H9 (cell line): ENCODE measurements around the gene SYCP2L. TPM values are rescaled to one million over a fixed set of nuclear protein-coding genes. Genes with fewer than 3 reads are reported as not detected.

Experiments used
- DNase-seq: peaks from one replicate; pipeline ENCODE4 v3.0.0-alpha.2; 2017
- H2AFZ ChIP-seq: one replicate; pipeline ENCODE4 v1.6.1; 2013; ENCODE audit warnings: mild to moderate bottlenecking, low read length, control low read depth, moderate library complexity
- H2AK5ac ChIP-seq: 2 replicates; pipeline ENCODE4 v1.6.1; 2013; ENCODE audit warnings: low read length, control low read depth, mixed read lengths; ENCODE audit not compliant: insufficient read length
- H2BK120ac ChIP-seq: one replicate; pipeline ENCODE4 v1.6.1; 2013; ENCODE audit warnings: low read depth, mild to moderate bottlenecking, low read length, control low read depth, inconsistent platforms; ENCODE audit not compliant: poor library complexity, severe bottlenecking
- H2BK12ac ChIP-seq: 2 replicates; pipeline ENCODE4 v1.6.1; 2013; ENCODE audit warnings: low read length, control low read depth, mixed read lengths, low read depth; ENCODE audit not compliant: insufficient read length
- H2BK15ac ChIP-seq: 2 replicates; pipeline ENCODE4 v1.6.1; 2013; ENCODE audit warnings: low read depth, low read length, control low read depth
- H2BK20ac ChIP-seq: one replicate; pipeline ENCODE4 v1.6.1; 2013; ENCODE audit warnings: low read depth, mild to moderate bottlenecking, low read length, control low read depth, inconsistent platforms; ENCODE audit not compliant: poor library complexity, severe bottlenecking
- H2BK5ac ChIP-seq: 2 replicates; pipeline ENCODE4 v1.6.1; 2013; ENCODE audit warnings: low read length, control low read depth, mixed read lengths; ENCODE audit not compliant: insufficient read length
- H3K14ac ChIP-seq: 2 replicates; pipeline ENCODE4 v1.6.1; 2013; ENCODE audit warnings: low read length, control low read depth; ENCODE audit not compliant: insufficient read depth
- H3K18ac ChIP-seq: 2 replicates; pipeline ENCODE4 v1.6.1; 2013; ENCODE audit warnings: low read depth, mild to moderate bottlenecking, mixed read lengths, low read length, control low read depth; ENCODE audit not compliant: insufficient read length
- H3K23ac ChIP-seq: 2 replicates; pipeline ENCODE4 v1.6.1; 2013; ENCODE audit warnings: low read length, control low read depth, mixed read lengths, low read depth; ENCODE audit not compliant: insufficient read length
- H3K23me2 ChIP-seq: 2 replicates; pipeline ENCODE4 v1.6.1; 2013; ENCODE audit warnings: low read depth, mild to moderate bottlenecking, mixed read lengths, low read length, control low read depth; ENCODE audit not compliant: insufficient read length, poor library complexity, severe bottlenecking
- H3K27ac ChIP-seq: 2 replicates; pipeline ENCODE4 v1.5.1; 2013; ENCODE audit warnings: low read length, control low read depth, mixed read lengths, low read depth; ENCODE audit not compliant: insufficient read length
- H3K27me3 ChIP-seq: 2 replicates; pipeline ENCODE4 v1.6.1; 2013; ENCODE audit warnings: low read length, control low read depth, inconsistent platforms; ENCODE audit not compliant: insufficient read depth
- H3K4ac ChIP-seq: 2 replicates; pipeline ENCODE4 v1.6.1; 2013; ENCODE audit warnings: low read depth, mild to moderate bottlenecking, control low read depth, inconsistent platforms, low read length, moderate library complexity
- H3K4me1 ChIP-seq: 2 replicates; pipeline ENCODE4 v1.6.1; 2013; ENCODE audit warnings: low read length, control low read depth, inconsistent platforms; ENCODE audit not compliant: insufficient read depth
- H3K4me2 ChIP-seq: 2 replicates; pipeline ENCODE4 v1.6.1; 2013; ENCODE audit warnings: low read length, control low read depth, mixed read lengths; ENCODE audit not compliant: insufficient read length, insufficient read depth
- H3K56ac ChIP-seq: 2 replicates; pipeline ENCODE4 v1.6.1; 2013; ENCODE audit warnings: low read depth, mild to moderate bottlenecking, mixed read lengths, low read length, control low read depth; ENCODE audit not compliant: insufficient read length
- H3K79me1 ChIP-seq: 2 replicates; pipeline ENCODE4 v1.6.1; 2013; ENCODE audit warnings: low read depth, mild to moderate bottlenecking, moderate library complexity, low read length, control low read depth, inconsistent platforms; ENCODE audit not compliant: insufficient read depth, poor library complexity, severe bottlenecking
- H3K79me2 ChIP-seq: 2 replicates; pipeline ENCODE4 v1.6.1; 2013; ENCODE audit warnings: low read length, control low read depth, inconsistent platforms; ENCODE audit not compliant: insufficient read depth
- H3K9ac ChIP-seq: 2 replicates; pipeline ENCODE4 v1.6.1; 2013; ENCODE audit warnings: low read length, control low read depth, mixed read lengths; ENCODE audit not compliant: insufficient read length; ENCODE audit errors: extremely low read depth
- H3K9me3 ChIP-seq: one replicate; pipeline ENCODE4 v1.6.1; 2013; ENCODE audit warnings: low read depth, low read length, inconsistent platforms; ENCODE audit not compliant: control insufficient read depth
- H3T11ph ChIP-seq: one replicate; pipeline ENCODE4 v1.6.1; 2013; ENCODE audit warnings: mild to moderate bottlenecking, low read length, control low read depth, inconsistent platforms
- H4K20me1 ChIP-seq: one replicate; pipeline ENCODE4 v1.6.1; 2013; ENCODE audit not compliant: control insufficient read depth, insufficient read length, insufficient read depth
- H4K5ac ChIP-seq: 2 replicates; pipeline ENCODE4 v1.6.1; 2013; ENCODE audit warnings: low read depth, mild to moderate bottlenecking, mixed read lengths, low read length, control low read depth; ENCODE audit not compliant: insufficient read length
- H4K8ac ChIP-seq: replicated peaks from 2 replicates; pipeline ENCODE4 v1.6.1; 2013; ENCODE audit warnings: low read length, control low read depth, mixed read lengths, low read depth; ENCODE audit not compliant: insufficient read length
- H4K91ac ChIP-seq: 2 replicates; pipeline ENCODE4 v1.6.1; 2013; ENCODE audit warnings: low read depth, mild to moderate bottlenecking, moderate library complexity, mixed read lengths, low read length, control low read depth; ENCODE audit not compliant: insufficient read length
- H3K27ac Mint-ChIP-seq, 3 experiments: 2 replicates in 2 of 3; 3 replicates in 1 of 3; pipeline ENCODE4 v1.8.0; 2020 to 2021; ENCODE audit warnings: mixed read lengths in 3 of 3, mild to moderate bottlenecking in 1 of 3, moderate library complexity in 1 of 3
- H3K27me3 Mint-ChIP-seq: 2 replicates; pipeline ENCODE4 v1.8.0; 2021; ENCODE audit warnings: low read depth, mild to moderate bottlenecking, moderate library complexity, mixed read lengths
- H3K36me3 Mint-ChIP-seq, 3 experiments: 2 replicates in 2 of 3; 3 replicates in 1 of 3; pipeline ENCODE4 v1.8.0; 2020 to 2021; ENCODE audit warnings: low read depth in 3 of 3, mixed read lengths in 3 of 3; ENCODE audit not compliant: insufficient read depth in 1 of 3
- H3K4me1 Mint-ChIP-seq, 2 experiments: 2 replicates each; pipeline ENCODE4 v1.8.0; 2020; ENCODE audit warnings: mixed read lengths in 2 of 2
- H3K4me3 Mint-ChIP-seq, 2 experiments: 2 replicates in 1 of 2; 3 replicates in 1 of 2; pipeline ENCODE4 v1.8.0; 2020 to 2021; ENCODE audit warnings: mild to moderate bottlenecking in 2 of 2, mixed read lengths in 2 of 2, moderate library complexity in 1 of 2
- H3K9me3 Mint-ChIP-seq, 2 experiments: 2 replicates in 1 of 2; 3 replicates in 1 of 2; pipeline ENCODE4 v1.8.0; 2020; ENCODE audit warnings: mild to moderate bottlenecking in 2 of 2, mixed read lengths in 2 of 2, moderate library complexity in 1 of 2
- CTCF ChIP-seq: fragments of 200-600 bp; sonication (generic); conservative IDR thresholded peaks from 3 replicates; pipeline ENCODE4 v1.8.0; 2021; ENCODE audit warnings: antibody characterized with exemption, mild to moderate bottlenecking
- WGBS: extraction: QIAGEN DNeasy Blood & Tissue Kit; methylation state at CpG from one replicate; pipeline ENCODE4 v1.1.7; 2013; ENCODE audit warnings: missing lambda C conversion rate, low lambda C conversion rate, mixed read lengths; ENCODE audit not compliant: insufficient read length; ENCODE audit errors: extremely low coverage; 5-methylcytosine and 5-hydroxymethylcytosine counted together
- total RNA-seq: library from RNA; stranded (reverse); gene quantifications from 2 replicates; pipeline ENCODE4 v1.2.1, GENCODE V29; 2021

SYCP2L gene
- total RNA-seq, 1 experiment from 2014 or later: 3.5 TPM

DNA sequence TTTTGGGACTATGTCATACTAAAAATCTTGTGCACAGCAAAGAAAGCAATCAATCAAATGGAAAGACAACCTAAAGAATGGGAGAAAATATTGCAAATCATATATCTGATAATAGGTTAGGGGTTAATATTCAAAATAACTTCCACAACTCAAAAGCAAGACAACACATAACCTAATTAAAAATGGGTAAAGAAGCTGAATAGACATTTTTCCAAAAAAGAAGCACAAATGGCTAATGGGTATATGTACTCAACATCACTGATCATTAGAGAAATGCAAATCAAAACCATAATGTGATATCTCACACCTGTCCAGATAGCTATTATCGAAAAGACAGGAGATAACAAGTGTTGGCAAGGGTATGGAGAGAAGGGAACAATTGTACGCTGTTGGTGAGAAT, 53.0 kb downstream of the SYCP2L start:
- Histone ChIP-seq H3K9ac (no peak overlapping the region), H4K8ac (no peak overlapping the region), H2BK12ac (no peak overlapping the region), H4K5ac (no peak overlapping the region), H3K79me1 (no peaks in the 10 kb centered on the region), H3K14ac (no peak overlapping the region), H3K23me2 (no peaks in the 10 kb centered on the region), H3K56ac (no peak overlapping the region), H2AFZ (no peak overlapping the region), H3K4ac (no peak overlapping the region), H4K91ac (no peak overlapping the region), H2BK5ac (no peak overlapping the region), H3K23ac (no peak overlapping the region), H3K27ac (no peak overlapping the region), H2AK5ac (no peak overlapping the region), H3K4me1 (no peaks in the 10 kb centered on the region), H3K27me3 (no peaks in the 10 kb centered on the region), H3K18ac (no peak overlapping the region), H2BK15ac (no peak overlapping the region), H3K4me2 (no peak overlapping the region), H3K79me2 (no peaks in the 10 kb centered on the region), H4K20me1 (no peaks in the 10 kb centered on the region), H3T11ph (no peak overlapping the region), H2BK20ac (no peak overlapping the region), H2BK120ac (no peak overlapping the region), H3K9me3 (no peaks in the 10 kb centered on the region)
- TF ChIP-seq CTCF: no peak
- H3K27ac Mint-ChIP-seq: no peak overlapping the region
- no peaks in the 10 kb centered on the region for H3K4me1 Mint-ChIP-seq
- H3K4me3 Mint-ChIP-seq: no peak overlapping the region
- H3K36me3 Mint-ChIP-seq: no peaks in the 10 kb centered on the region; a peak in 1 of 7 replicates
- peaks cover 2% of the 10 kb centered on the region for H3K27me3 Mint-ChIP-seq
- DNase-seq: no peak
- H3K9me3 Mint-ChIP-seq: no peaks in the 10 kb centered on the region; a peak in 1 of 5 replicates
- WGBS: no CpG with 5 or more reads among the region's 2 CpGs
